H1 (cell line): Measurements from ENCODE around the gene NXPH4. TPM values are rescaled to one million over a fixed set of nuclear protein-coding genes. Genes with fewer than 3 reads are reported as not detected.

Experiments used
- CTCF ChIA-PET: fragments of 300-600 bp; sonication (Branson Sonifier 250); formaldehyde crosslinking; loops from one replicate; lab custom pipeline; 2021; ENCODE audit not compliant: partially characterized antibody; lab: Charles Lee
- POLR2A ChIA-PET: fragments of 300-600 bp; sonication (Branson Sonifier 250); formaldehyde crosslinking; loops from one replicate; lab custom pipeline; 2021; ENCODE audit warnings: inconsistent platforms; ENCODE audit not compliant: partially characterized antibody; lab: Charles Lee
- DNase-seq, 2 experiments: peaks; one replicate each; pipeline versions ENCODE4 v3.0.0 to v3.0.0-alpha.2; 2010 to 2022; ENCODE audit warnings: low spot score in 2 of 2, low read depth in 1 of 2, mixed read lengths in 1 of 2
- FAIRE-seq: peaks from 2 replicates; lab custom pipeline; 2011; peaks lifted over from hg19 to GRCh38; lab: Jason Lieb, UNC
- H2AFZ ChIP-seq: 2 replicates; pipeline ENCODE4 v1.8.1; 2012; ENCODE audit warnings: low read length, inconsistent platforms
- H2AK5ac ChIP-seq: 2 replicates; pipeline ENCODE4 v1.6.1; 2013; ENCODE audit warnings: low read depth, low read length
- H2BK120ac ChIP-seq: replicated peaks from 2 replicates; pipeline ENCODE3; 2013; ENCODE audit warnings: low read depth, low read length, inconsistent platforms
- H2BK12ac ChIP-seq: 2 replicates; pipeline ENCODE4 v1.6.1; 2013; ENCODE audit warnings: low read depth, low read length
- H2BK15ac ChIP-seq: 2 replicates; pipeline ENCODE4 v1.6.1; 2013; ENCODE audit warnings: low read length
- H2BK20ac ChIP-seq: 2 replicates; pipeline ENCODE4 v1.6.1; 2013; ENCODE audit warnings: low read length
- H2BK5ac ChIP-seq: 2 replicates; pipeline ENCODE4 v1.6.1; 2013; ENCODE audit warnings: low read depth, low read length
- H3K14ac ChIP-seq: 2 replicates; pipeline ENCODE4 v1.6.1; 2013; ENCODE audit warnings: inconsistent platforms; ENCODE audit not compliant: insufficient read length
- H3K18ac ChIP-seq: 2 replicates; pipeline ENCODE4 v1.6.1; 2013; ENCODE audit warnings: low read length; ENCODE audit errors: extremely low read depth
- H3K23ac ChIP-seq: 2 replicates; pipeline ENCODE4 v1.6.1; 2013; ENCODE audit warnings: inconsistent platforms; ENCODE audit not compliant: insufficient read length
- H3K23me2 ChIP-seq: 2 replicates; pipeline ENCODE4 v1.6.1; 2013; ENCODE audit warnings: low read depth, low read length
- H3K27ac ChIP-seq: 2 replicates; pipeline ENCODE4 v1.6.1; 2011; ENCODE audit warnings: low read depth, low read length, inconsistent platforms
- H3K27me3 ChIP-seq, 4 experiments: replicated peaks in 1 of 4; 1 replicate in 1 of 4; 2 replicates in 3 of 4; pipeline versions ENCODE4 v1.6.1 to v1.8.1; 2011 to 2013; ENCODE audit warnings: low read length in 3 of 4, mild to moderate bottlenecking in 3 of 4, inconsistent platforms in 2 of 4, mixed read lengths in 2 of 4, moderate library complexity in 1 of 4; ENCODE audit not compliant: control insufficient read depth in 3 of 4, insufficient read depth in 3 of 4; ENCODE audit errors: extremely low read depth in 1 of 4
- H3K36me3 ChIP-seq, 4 experiments: 2 replicates each; pipeline versions ENCODE4 v1.6.1 to v1.8.1; 2011 to 2013; ENCODE audit warnings: mild to moderate bottlenecking in 4 of 4, low read length in 3 of 4, moderate library complexity in 2 of 4, control low read depth in 1 of 4, inconsistent platforms in 1 of 4; ENCODE audit not compliant: insufficient read depth in 4 of 4, control insufficient read depth in 2 of 4
- H3K4ac ChIP-seq: replicated peaks from 2 replicates; pipeline ENCODE3; 2013; ENCODE audit warnings: low read length, low read depth, mixed read lengths, inconsistent platforms; ENCODE audit not compliant: insufficient read length
- H3K4me1 ChIP-seq, 4 experiments: replicated peaks in 1 of 4; 1 replicate in 1 of 4; 2 replicates in 3 of 4; pipeline versions ENCODE4 v1.6.1 to v1.8.1; 2011 to 2013; ENCODE audit warnings: low read length in 3 of 4, inconsistent platforms in 2 of 4, mixed read lengths in 1 of 4; ENCODE audit not compliant: insufficient read depth in 4 of 4, control insufficient read depth in 3 of 4
- H3K4me2 ChIP-seq, 2 experiments: 2 replicates each; pipeline versions ENCODE4 v1.6.1 to v1.8.1; 2011 to 2013; ENCODE audit warnings: low read depth in 2 of 2, low read length in 2 of 2, control low read depth in 1 of 2, inconsistent platforms in 1 of 2, mild to moderate bottlenecking in 1 of 2; ENCODE audit not compliant: insufficient read depth in 1 of 2
- H3K4me3 ChIP-seq, 4 experiments: fragments of 200-600, 300-600 bp in 1 of 4; sonication (generic), shearing (Covaris generic), sonication (Bioruptor Twin) in 1 of 4; 2 replicates each; pipeline versions ENCODE4 v1.5.1 to v1.8.1; 2011 to 2016; ENCODE audit warnings: low read length in 4 of 4, low read depth in 3 of 4, control low read depth in 2 of 4, inconsistent platforms in 2 of 4, mild to moderate bottlenecking in 2 of 4, mixed read lengths in 1 of 4, moderate library complexity in 1 of 4; ENCODE audit not compliant: insufficient read depth in 2 of 4; ENCODE audit errors: extremely low read depth in 1 of 4
- H3K56ac ChIP-seq: replicated peaks from 2 replicates; pipeline ENCODE3; 2013; ENCODE audit warnings: low read depth, mild to moderate bottlenecking, mixed read lengths, low read length, inconsistent platforms; ENCODE audit not compliant: insufficient read length
- H3K79me1 ChIP-seq: 2 replicates; pipeline ENCODE4 v1.6.1; 2013; ENCODE audit warnings: low read depth, low read length, control low read depth
- H3K79me2 ChIP-seq, 2 experiments: 2 replicates each; pipeline versions ENCODE4 v1.6.1 to v1.8.1; 2012 to 2013; ENCODE audit warnings: low read length in 2 of 2, mild to moderate bottlenecking in 2 of 2, inconsistent platforms in 1 of 2; ENCODE audit not compliant: insufficient read depth in 2 of 2, control insufficient read depth in 1 of 2
- H3K9ac ChIP-seq, 4 experiments: replicated peaks in 1 of 4; 1 replicate in 1 of 4; 2 replicates in 3 of 4; pipeline versions ENCODE4 v1.6.1 to v1.8.1; 2011 to 2013; ENCODE audit warnings: low read depth in 3 of 4, low read length in 3 of 4, control low read depth in 2 of 4, mild to moderate bottlenecking in 2 of 4, moderate library complexity in 2 of 4, inconsistent platforms in 1 of 4; ENCODE audit errors: extremely low read depth in 1 of 4
- H3K9me3 ChIP-seq, 2 experiments: 2 replicates each; pipeline versions ENCODE4 v1.6.1 to v1.8.1; 2012 to 2013; ENCODE audit warnings: mild to moderate bottlenecking in 2 of 2, moderate library complexity in 2 of 2, control low read depth in 1 of 2, inconsistent platforms in 1 of 2, low read depth in 1 of 2, low read length in 1 of 2, mixed read lengths in 1 of 2; ENCODE audit not compliant: insufficient read depth in 2 of 2
- H4K20me1 ChIP-seq, 2 experiments: replicated peaks in 1 of 2; 2 replicates each; pipeline versions ENCODE3 to v1.8.1; 2011 to 2013; ENCODE audit warnings: inconsistent platforms in 2 of 2, low read length in 2 of 2, mild to moderate bottlenecking in 1 of 2; ENCODE audit not compliant: insufficient read depth in 2 of 2, control insufficient read depth in 1 of 2
- H4K5ac ChIP-seq: 2 replicates; pipeline ENCODE4 v1.6.1; 2013; ENCODE audit warnings: low read length, low read depth, mixed read lengths, inconsistent platforms; ENCODE audit not compliant: insufficient read length
- H4K8ac ChIP-seq: 2 replicates; pipeline ENCODE4 v1.8.0; 2013; ENCODE audit warnings: mild to moderate bottlenecking, moderate library complexity, low read length, inconsistent platforms; ENCODE audit not compliant: insufficient read depth; ENCODE audit errors: extremely low read depth
- H4K91ac ChIP-seq: replicated peaks from 2 replicates; pipeline ENCODE3; 2013; ENCODE audit warnings: low read length, mixed read lengths, inconsistent platforms; ENCODE audit not compliant: insufficient read length
- EGR1 ChIP-seq: IDR thresholded peaks from 2 replicates; pipeline ENCODE4 v1.6.1; 2011; ENCODE audit warnings: low read depth, low read length, borderline replicate concordance
- KDM1A ChIP-seq: fragments of 200-600, 300-600 bp; sonication (generic); IDR thresholded peaks from 2 replicates; pipeline ENCODE4 v1.7.1; 2016; ENCODE audit warnings: mild to moderate bottlenecking, low read length, borderline replicate concordance
- KDM5A ChIP-seq: fragments of 200-600 bp; IDR thresholded peaks from 2 replicates; pipeline ENCODE4 v1.7.1; 2012; ENCODE audit warnings: mild to moderate bottlenecking, low read length, inconsistent platforms, mixed read lengths
- POLR2A ChIP-seq, 2 experiments: IDR thresholded peaks; 1 replicate in 1 of 2; 2 replicates in 1 of 2; pipeline ENCODE4 v1.6.1; 2011; ENCODE audit warnings: low read depth in 2 of 2, low read length in 2 of 2, mild to moderate bottlenecking in 2 of 2; ENCODE audit errors: control extremely low read depth in 1 of 2
- POLR2AphosphoS5 ChIP-seq: IDR thresholded peaks from 2 replicates; pipeline ENCODE4 v1.6.1; 2011; ENCODE audit warnings: low read depth, low read length
- RNF2 ChIP-seq: fragments of 200-900, 300-1000 bp; sonication (generic); IDR thresholded peaks from 2 replicates; pipeline ENCODE4 v1.7.1; 2016; ENCODE audit warnings: borderline replicate concordance, low read depth, mild to moderate bottlenecking, antibody characterized with exemption, low read length; ENCODE audit not compliant: poor library complexity, severe bottlenecking; ENCODE audit errors: missing control alignments
- WGBS, 2 experiments: shearing (Covaris generic) in 1 of 2; methylation state at CpG; one replicate each; pipeline versions ENCODE4 v1.1.6 to v1.1.7; 2013 to 2015; ENCODE audit warnings: low lambda C conversion rate in 2 of 2, mixed read lengths in 2 of 2, inconsistent platforms in 1 of 2, low coverage in 1 of 2, missing lambda C conversion rate in 1 of 2; ENCODE audit not compliant: insufficient replicate concordance in 2 of 2, insufficient coverage in 1 of 2, insufficient read length in 1 of 2; ENCODE audit errors: extremely low coverage in 1 of 2, missing lambda C conversion rate in 1 of 2; 5-methylcytosine and 5-hydroxymethylcytosine counted together
- polyA plus RNA-seq, 7 experiments: library from polyadenylated mRNA; depleted of rRNA in 3 of 7; stranded (reverse) in 5 of 7; unstranded in 2 of 7; fragments of >200 nt in 5 of 7; fragments of 200-250 nt in 2 of 7; gene quantifications; 1 replicate in 5 of 7; 2 replicates in 1 of 7; 4 replicates in 1 of 7; pipeline versions ENCODE4 v1.2.1 to v1.2.3, GENCODE V29; 2011 to 2013; ENCODE audit warnings: missing spikeins in 2 of 7, mixed read lengths in 2 of 7
- total RNA-seq: library from RNA; stranded (reverse); fragmentation: NEBNext Ultra II Directional; extraction: Animal tissue kit (Norgen Biotek cat#: 25700); gene quantifications from 2 replicates; pipeline ENCODE4 v1.2.1, GENCODE V29; 2021
- TF ChIP-seq, protein P1 (sequence below): IDR thresholded peaks from 2 replicates; pipeline ENCODE4 v1.6.1; 2012; ENCODE audit warnings: low read length, inconsistent platforms
- TF ChIP-seq, protein P2 (sequence below): IDR thresholded peaks from 2 replicates; pipeline ENCODE4 v1.6.1; 2012; ENCODE audit warnings: inconsistent platforms

NXPH4 gene
- total and polyA plus RNA-seq, 2 of the 8 experiments (the other 6 are each of a cell fraction or from before 2014, with no cell fraction given) = 0.92 to 1.7 TPM

GRCh38 chr12:57173683-57174082, 42.9 kb upstream of the NXPH4 start:
- Histone ChIP-seq H3K4me3 (no peak overlapping the region), H2BK20ac (no peak overlapping the region), H3K79me1 (no peaks in the 10 kb centered on the region), H2AFZ (no peak overlapping the region), H3K79me2 (no peaks in the 10 kb centered on the region), H3K36me3 (peaks cover 27 to 53% (median 49%) of the 10 kb centered on the region in 4 experiments), H3K56ac (no peak overlapping the region), H3K18ac (no peak overlapping the region), H4K8ac (peak overlapping the region; percentile 71; the same call in 1 of the 2 replicates), H2BK5ac (no peak overlapping the region), H3K23me2 (no peaks in the 10 kb centered on the region), H3K23ac (no peak overlapping the region), H2BK15ac (no peak overlapping the region), H3K27ac (no peak overlapping the region), H3K9ac (no peak overlapping the region), H4K91ac (no peak overlapping the region), H4K20me1 (peaks cover 4 to 16% of the 10 kb centered on the region in 2 experiments), H3K14ac (no peak overlapping the region), H3K4me1 (no peaks in the 10 kb centered on the region), H2AK5ac (no peak overlapping the region), H3K4ac (no peak overlapping the region), H4K5ac (no peak overlapping the region), H3K4me2 (no peak overlapping the region), H2BK120ac (no peak overlapping the region), H3K27me3 (no peaks in the 10 kb centered on the region), H3K9me3 (no peaks in the 10 kb centered on the region), H2BK12ac (no peak overlapping the region)
- CTCF ChIA-PET = interaction anchor here (0.6 to 21.9 kb wide), 27 partner anchors 10 to 241 kb away, joined by 3 to 389 read pairs (median 4); partner anchors contain the start of genes LRP1, LRP1-AS and STAT6
- DNase-seq (no peak), FAIRE-seq (no peak)
- POLR2A ChIA-PET = interaction anchor here (0.9 to 9.9 kb wide), 10 partner anchors 15 to 62 kb away, joined by 3 to 91 read pairs (median 6); partner anchors contain the start of genes LRP1 and SHMT2
- 94% methylated on average over 12 of the region's 14 CpGs; no CpG with 5 or more reads in 1 of the 2 experiments for WGBS, 2 experiments
- TF ChIP-seq, protein P1, sequence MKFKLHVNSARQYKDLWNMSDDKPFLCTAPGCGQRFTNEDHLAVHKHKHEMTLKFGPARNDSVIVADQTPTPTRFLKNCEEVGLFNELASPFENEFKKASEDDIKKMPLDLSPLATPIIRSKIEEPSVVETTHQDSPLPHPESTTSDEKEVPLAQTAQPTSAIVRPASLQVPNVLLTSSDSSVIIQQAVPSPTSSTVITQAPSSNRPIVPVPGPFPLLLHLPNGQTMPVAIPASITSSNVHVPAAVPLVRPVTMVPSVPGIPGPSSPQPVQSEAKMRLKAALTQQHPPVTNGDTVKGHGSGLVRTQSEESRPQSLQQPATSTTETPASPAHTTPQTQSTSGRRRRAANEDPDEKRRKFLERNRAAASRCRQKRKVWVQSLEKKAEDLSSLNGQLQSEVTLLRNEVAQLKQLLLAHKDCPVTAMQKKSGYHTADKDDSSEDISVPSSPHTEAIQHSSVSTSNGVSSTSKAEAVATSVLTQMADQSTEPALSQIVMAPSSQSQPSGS = no peak
- TF ChIP-seq POLR2A (IDR thresholded peaks at IDR 0.05; ENCODE audit: control extremely low read depth in 1 of 2, low read depth in 2 of 2, low read length in 2 of 2) (no peak), KDM1A (no peak), KDM5A (no peak), POLR2AphosphoS5 (no peak; the same call in 1 of the 2 replicates), RNF2 (no peak), EGR1 (no peak)
- TF ChIP-seq, protein P2, sequence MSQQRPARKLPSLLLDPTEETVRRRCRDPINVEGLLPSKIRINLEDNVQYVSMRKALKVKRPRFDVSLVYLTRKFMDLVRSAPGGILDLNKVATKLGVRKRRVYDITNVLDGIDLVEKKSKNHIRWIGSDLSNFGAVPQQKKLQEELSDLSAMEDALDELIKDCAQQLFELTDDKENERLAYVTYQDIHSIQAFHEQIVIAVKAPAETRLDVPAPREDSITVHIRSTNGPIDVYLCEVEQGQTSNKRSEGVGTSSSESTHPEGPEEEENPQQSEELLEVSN = no peak
